HepG2 (cell line): ENCODE results near the gene SERINC1. TPM values are rescaled to one million over a fixed set of nuclear protein-coding genes. Genes with fewer than 3 reads are reported as not detected.

Experiments used
- ARNT ChIP-seq: fragments of 450-650 bp; IDR thresholded peaks from 2 replicates; pipeline ENCODE4 v1.6.1; 2017
- ELF1 ChIP-seq: sonication (generic); formaldehyde crosslinking; IDR thresholded peaks from 2 replicates; pipeline ENCODE4 v1.4.0; 2020; ENCODE audit warnings: missing genetic modification reagents
- HMG20A ChIP-seq: IDR thresholded peaks from 2 replicates; pipeline ENCODE4 v1.6.1; 2016; ENCODE audit warnings: borderline replicate concordance
- HNF1A ChIP-seq, 2 experiments: sonication (generic) in 1 of 2; formaldehyde crosslinking in 1 of 2; IDR thresholded peaks; 2 replicates each; pipeline versions ENCODE4 v1.4.0 to v1.6.1; 2016 to 2020; ENCODE audit warnings: borderline replicate concordance in 1 of 2, low read depth in 1 of 2, mild to moderate bottlenecking in 1 of 2, missing genetic modification reagents in 1 of 2
- JARID2 ChIP-seq: sonication (generic); formaldehyde crosslinking; IDR thresholded peaks from 2 replicates; pipeline ENCODE4 v1.8.1; 2023; ENCODE audit warnings: missing genetic modification reagents, inconsistent platforms; ENCODE audit not compliant: insufficient replicate concordance
- KAT7 ChIP-seq: IDR thresholded peaks from 2 replicates; pipeline ENCODE4 v1.6.1; 2018; ENCODE audit warnings: borderline replicate concordance, missing compliant biosample characterization
- MIXL1 ChIP-seq: IDR thresholded peaks from 2 replicates; pipeline ENCODE4 v1.6.1; 2016
- NR2F1 ChIP-seq, 2 experiments: fragments of 450-650 bp in 1 of 2; formaldehyde crosslinking in 1 of 2; IDR thresholded peaks; 2 replicates each; pipeline versions ENCODE4 v1.5.0 to v1.6.1; 2016 to 2020; ENCODE audit warnings: mild to moderate bottlenecking in 1 of 2, missing compliant biosample characterization in 1 of 2, missing genetic modification reagents in 1 of 2, moderate library complexity in 1 of 2
- SRSF1 ChIP-seq: fragments of 200-400 bp; formaldehyde crosslinking; optimal IDR thresholded peaks from 2 replicates; pipeline ENCODE3; 2017; ENCODE audit warnings: mild to moderate bottlenecking, low read depth, low read length, moderate library complexity
- ZBTB39 ChIP-seq: sonication (generic); formaldehyde crosslinking; IDR thresholded peaks from 2 replicates; pipeline ENCODE4 v1.5.0; 2020; ENCODE audit warnings: missing genetic modification reagents
- ZBTB49 ChIP-seq: sonication (generic); formaldehyde crosslinking; IDR thresholded peaks from 2 replicates; pipeline ENCODE4 v1.4.0; 2020; ENCODE audit warnings: missing genetic modification reagents, borderline replicate concordance
- ZBTB8A ChIP-seq: sonication (generic); formaldehyde crosslinking; IDR thresholded peaks from 2 replicates; pipeline ENCODE4 v1.4.0; 2020; ENCODE audit warnings: mild to moderate bottlenecking, low read depth, missing genetic modification reagents, borderline replicate concordance
- ZNF138 ChIP-seq: sonication (generic); formaldehyde crosslinking; IDR thresholded peaks from 2 replicates; pipeline ENCODE4 v1.5.0; 2020; ENCODE audit warnings: mild to moderate bottlenecking, low read depth, missing genetic modification reagents
- ZNF143 ChIP-seq: sonication (generic); formaldehyde crosslinking; IDR thresholded peaks from 2 replicates; pipeline ENCODE4 v1.4.0; 2020; ENCODE audit warnings: missing genetic modification reagents
- polyA plus RNA-seq, 8 experiments: library from polyadenylated mRNA; depleted of rRNA in 3 of 8; stranded (reverse) in 7 of 8; unstranded in 1 of 8; fragments of >200 nt; fragmentation: Illumina TruSeq in 4 of 8; extraction: Trizol in 4 of 8; gene quantifications; 2 replicates each; pipeline versions ENCODE4 v1.2.1 to v1.2.3, GENCODE V29; 2011 to 2016; ENCODE audit warnings: low read depth in 4 of 8, missing spikeins in 1 of 8, mixed read lengths in 1 of 8; ENCODE audit not compliant: insufficient read depth in 1 of 8
- total RNA-seq, 5 experiments: library from RNA; depleted of rRNA; stranded (reverse); fragments of >200 nt; fragmentation: Illumina TruSeq; extraction: Trizol; gene quantifications; 2 replicates each; pipeline ENCODE4 v1.2.3, GENCODE V29; 2016; ENCODE audit warnings: low read depth in 1 of 5
- TF ChIP-seq, protein P1 (sequence below): sonication (generic); formaldehyde crosslinking; IDR thresholded peaks from 2 replicates; pipeline ENCODE4 v1.8.0; 2022; ENCODE audit warnings: mild to moderate bottlenecking, missing genetic modification reagents, borderline replicate concordance
- TF ChIP-seq, protein P2 (sequence below): IDR thresholded peaks from 2 replicates; pipeline ENCODE4 v1.6.1; 2016; ENCODE audit warnings: missing compliant biosample characterization, missing genetic modification reagents, borderline replicate concordance

SERINC1 gene
- total and polyA plus RNA-seq, 2 of the 13 experiments (the other 11 are each of a cell fraction or from before 2014, with no cell fraction given), result 93.5 to 112 TPM

DNA sequence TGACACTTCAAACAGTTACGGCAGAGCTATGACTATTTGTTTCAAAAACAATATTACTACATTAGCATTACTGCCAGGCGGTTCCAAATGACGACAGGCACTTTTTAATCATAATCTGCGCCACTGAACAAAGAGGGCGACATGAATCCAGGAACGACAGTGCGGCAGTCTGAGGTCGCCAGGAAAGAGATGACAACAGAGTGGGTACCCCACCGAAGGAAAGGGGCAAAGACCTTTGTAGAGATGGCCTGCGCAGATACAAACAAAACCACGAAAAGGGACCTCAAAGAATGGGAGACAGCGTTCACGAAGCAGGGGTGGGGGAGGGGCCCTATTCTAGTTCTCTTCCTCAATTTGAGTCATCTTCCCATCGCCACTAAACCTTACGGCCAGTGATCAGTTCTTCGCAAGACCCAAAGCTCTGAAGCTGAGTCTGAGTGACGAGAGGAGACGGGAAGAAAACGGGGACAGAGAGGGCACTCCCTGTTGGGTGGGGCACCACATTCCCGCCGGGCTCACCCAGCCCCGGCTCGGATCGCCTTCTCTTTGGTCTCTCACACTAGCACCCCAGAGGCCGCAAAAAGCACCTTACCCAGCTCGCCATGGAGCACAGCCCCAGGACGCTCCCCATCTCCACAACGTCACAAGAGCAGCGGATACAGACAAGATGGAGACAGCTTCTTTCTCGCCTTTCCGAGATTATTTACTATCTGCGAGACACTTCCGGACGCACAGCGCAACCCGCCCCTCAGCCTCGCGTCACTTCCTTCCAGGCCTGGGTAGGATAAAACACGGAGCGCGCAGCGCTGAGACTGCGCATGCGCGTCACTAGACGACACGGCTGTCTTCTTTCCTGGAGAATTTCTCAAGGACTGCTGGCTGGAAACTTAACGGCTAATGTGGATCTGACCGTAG lies at the start of gene SERINC1 (continued):
- TF ChIP-seq, protein P1, sequence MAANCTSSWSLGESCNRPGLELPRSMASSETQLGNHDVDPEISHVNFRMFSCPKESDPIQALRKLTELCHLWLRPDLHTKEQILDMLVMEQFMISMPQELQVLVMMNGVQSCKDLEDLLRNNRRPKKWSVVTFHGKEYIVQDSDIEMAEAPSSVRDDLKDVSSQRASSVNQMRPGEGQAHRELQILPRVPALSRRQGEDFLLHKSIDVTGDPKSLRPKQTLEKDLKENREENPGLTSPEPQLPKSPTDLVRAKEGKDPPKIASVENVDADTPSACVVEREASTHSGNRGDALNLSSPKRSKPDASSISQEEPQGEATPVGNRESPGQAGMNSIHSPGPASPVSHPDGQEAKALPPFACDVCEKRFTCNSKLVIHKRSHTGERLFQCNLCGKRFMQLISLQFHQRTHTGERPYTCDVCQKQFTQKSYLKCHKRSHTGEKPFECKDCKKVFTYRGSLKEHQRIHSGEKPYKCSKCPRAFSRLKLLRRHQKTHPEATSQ (CRISPR knock-in tag), result peak; percentile 38; the same call in 1 of the 2 replicates
- no peak for TF ChIP-seq ARNT
- no peak for TF ChIP-seq ZBTB49
- TF ChIP-seq, protein P2, sequence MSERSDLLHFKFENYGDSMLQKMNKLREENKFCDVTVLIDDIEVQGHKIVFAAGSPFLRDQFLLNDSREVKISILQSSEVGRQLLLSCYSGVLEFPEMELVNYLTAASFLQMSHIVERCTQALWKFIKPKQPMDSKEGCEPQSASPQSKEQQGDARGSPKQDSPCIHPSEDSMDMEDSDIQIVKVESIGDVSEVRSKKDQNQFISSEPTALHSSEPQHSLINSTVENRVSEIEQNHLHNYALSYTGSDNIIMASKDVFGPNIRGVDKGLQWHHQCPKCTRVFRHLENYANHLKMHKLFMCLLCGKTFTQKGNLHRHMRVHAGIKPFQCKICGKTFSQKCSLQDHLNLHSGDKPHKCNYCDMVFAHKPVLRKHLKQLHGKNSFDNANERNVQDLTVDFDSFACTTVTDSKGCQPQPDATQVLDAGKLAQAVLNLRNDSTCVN, result peak; percentile 33; the same call in 1 of the 2 replicates
- peak; percentile 93 for TF ChIP-seq KAT7 (CRISPR knock-in tag)
- no peak; the same call in 1 of the 2 replicates for TF ChIP-seq ZBTB39 (CRISPR knock-in tag)
- TF ChIP-seq MIXL1 (CRISPR knock-in tag), result peak; percentile 44
- TF ChIP-seq HMG20A (CRISPR knock-in tag), result no peak
- TF ChIP-seq SRSF1, result peak; percentile 77
- TF ChIP-seq HNF1A (IDR thresholded peaks at IDR 0.05; ENCODE audit: low read depth), result no peak
- peak; percentile 74; the same call in 1 of the 2 replicates for TF ChIP-seq HNF1A (CRISPR knock-in tag; IDR thresholded peaks at IDR 0.05; ENCODE audit: borderline replicate concordance)
- TF ChIP-seq ZNF138, result peak; percentile 93
- peak; percentile 69 for TF ChIP-seq JARID2
- TF ChIP-seq ELF1 (CRISPR knock-in tag), result peak; percentile 88
- no peak for TF ChIP-seq NR2F1 (CRISPR knock-in tag; IDR thresholded peaks at IDR 0.05)
- TF ChIP-seq ZNF143 (CRISPR knock-in tag), result 0 out of 2 replicates have a peak, but pooled peaks have one; percentile 18
- TF ChIP-seq ZBTB8A (CRISPR knock-in tag), result no peak
